NCI-H345 treated with DMSO at 0.1 percent for 48 hours (cell line): Measurements from ENCODE around the gene NUDT1.

ENCODE experiments used
- DNase-seq: peaks from one replicate; lab custom pipeline; 2025; ENCODE audit not compliant: unreplicated experiment; lab: John Stamatoyannopoulos, UW

The NUDT1 gene

DNA sequence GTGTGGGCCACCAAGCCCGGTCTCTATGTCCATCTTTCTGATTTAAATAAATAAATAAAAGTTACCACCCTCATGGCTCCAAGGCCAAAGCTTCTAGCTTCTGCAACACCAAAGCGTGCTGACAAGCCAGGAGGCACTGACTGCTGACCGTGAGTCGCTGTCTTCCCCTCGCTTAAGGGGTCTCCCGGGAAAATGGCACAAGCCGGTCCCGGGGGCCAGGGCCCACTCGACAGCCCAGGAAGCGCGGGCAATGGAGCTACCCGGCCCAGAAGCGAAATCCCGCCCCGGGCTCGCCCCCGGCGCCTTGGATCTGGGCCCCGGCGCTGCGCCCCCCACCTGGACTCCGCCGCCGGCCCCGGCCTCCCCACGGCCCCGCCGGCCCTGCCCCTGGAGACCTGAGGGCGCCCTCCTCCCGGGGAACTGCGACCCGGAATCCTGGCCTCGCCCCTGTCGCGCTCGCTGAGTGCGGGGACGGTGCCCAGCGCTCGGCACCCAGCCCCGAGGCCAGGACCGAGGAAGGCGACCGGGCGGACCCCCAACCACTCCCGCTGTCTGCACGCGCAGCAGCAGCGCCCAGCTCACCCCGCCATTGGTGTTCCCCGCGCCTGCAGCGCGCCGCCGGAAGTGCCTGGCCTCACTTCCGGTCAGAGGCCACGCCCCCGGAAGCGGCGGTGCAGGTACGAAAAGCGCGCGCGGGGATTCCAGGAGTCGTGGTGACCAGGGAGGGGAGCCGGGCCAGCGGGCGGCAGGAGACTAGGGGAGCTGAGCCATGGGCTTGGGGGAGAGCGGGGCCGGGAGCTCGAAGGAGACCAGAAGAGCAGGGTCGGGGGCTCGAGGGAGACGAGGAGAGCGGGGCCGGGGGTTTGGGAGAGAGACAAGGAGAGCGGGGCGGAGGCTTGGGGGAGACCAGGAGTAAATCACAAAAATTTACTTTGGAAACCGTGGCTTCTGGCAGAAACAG, at the start of gene NUDT1, which contains the start of gene MRM2:
NUDT1 (plus strand) TSS at position 647 of the 961 bp plus-strand sequence. CDS start 2,349 bp downstream, outside the sequence.
MRM2 (minus strand) TSS at position 626 of the 961 bp plus-strand sequence; CDS start at position 590, 36 bp downstream.
- DNase-seq = peak; percentile 51

DNA sequence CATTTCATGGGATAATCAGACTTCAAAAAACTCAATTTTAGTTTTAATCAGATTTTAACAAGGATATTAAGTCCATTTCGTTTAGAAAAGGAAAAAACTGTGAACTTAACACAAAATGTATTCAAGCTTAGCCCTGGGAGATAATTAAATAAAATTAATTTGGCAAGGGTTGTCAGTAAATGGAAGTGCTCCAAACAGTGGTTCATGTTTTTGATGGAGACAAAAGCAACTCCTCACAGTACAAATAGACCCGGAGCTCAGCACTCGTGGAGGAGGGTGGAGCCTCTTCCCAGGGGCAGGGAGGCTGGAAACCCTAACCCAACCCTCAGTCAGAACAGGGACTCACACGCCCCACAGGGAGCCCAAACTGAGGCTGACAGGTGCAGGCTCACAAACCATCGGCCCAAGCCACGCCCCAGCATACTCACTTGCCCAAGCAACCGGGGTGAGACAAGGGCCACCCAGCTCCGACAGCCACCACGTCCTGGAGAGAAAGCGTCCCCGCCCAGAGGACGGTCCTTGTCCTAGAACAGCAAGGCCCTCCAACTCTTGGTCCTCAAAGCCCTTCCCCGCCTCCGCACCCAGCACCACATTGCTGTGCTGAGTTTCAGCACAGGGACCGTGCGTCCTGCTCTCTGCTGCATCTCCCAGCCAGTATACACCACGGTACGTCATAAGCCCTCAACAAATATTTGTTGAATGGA, 49.0 kb upstream of the NUDT1 start:
- peak; percentile 86 for DNase-seq

DNA sequence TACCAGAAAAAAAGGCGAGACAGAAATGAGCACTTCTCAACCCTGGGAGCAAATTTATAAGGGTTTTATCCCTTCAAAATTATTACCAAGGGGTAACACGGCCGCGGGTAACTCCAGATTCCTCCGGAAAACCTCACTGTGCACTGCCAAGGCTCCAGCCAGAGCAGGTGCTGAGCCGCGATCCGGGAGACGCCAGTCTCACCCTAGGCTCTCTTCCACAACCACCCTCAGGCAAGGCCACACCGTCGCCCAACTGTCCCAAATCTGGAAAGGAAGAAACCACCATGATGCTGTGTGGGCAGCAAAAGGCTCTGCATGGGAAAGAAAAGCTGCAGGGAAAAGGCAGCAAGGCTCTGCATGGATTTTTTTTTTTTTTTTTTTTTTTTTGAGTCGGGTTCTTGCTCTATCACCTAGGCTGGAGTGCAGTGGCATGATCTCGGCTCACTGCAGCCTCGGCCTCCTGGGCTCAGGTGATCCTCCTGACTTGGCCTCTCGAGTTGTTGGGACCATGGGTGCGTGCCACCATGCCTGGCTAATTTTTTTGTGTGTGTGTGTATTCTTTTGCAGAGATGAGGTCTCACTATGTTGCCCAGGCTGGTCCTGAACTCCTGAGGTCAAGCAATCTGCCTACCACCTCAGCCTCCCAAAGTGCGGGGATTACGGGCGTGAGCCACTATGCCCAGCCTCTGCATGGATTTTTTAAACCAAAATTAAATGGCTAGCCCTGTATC, 48.3 kb upstream of the NUDT1 start:
- no peak for DNase-seq

DNA sequence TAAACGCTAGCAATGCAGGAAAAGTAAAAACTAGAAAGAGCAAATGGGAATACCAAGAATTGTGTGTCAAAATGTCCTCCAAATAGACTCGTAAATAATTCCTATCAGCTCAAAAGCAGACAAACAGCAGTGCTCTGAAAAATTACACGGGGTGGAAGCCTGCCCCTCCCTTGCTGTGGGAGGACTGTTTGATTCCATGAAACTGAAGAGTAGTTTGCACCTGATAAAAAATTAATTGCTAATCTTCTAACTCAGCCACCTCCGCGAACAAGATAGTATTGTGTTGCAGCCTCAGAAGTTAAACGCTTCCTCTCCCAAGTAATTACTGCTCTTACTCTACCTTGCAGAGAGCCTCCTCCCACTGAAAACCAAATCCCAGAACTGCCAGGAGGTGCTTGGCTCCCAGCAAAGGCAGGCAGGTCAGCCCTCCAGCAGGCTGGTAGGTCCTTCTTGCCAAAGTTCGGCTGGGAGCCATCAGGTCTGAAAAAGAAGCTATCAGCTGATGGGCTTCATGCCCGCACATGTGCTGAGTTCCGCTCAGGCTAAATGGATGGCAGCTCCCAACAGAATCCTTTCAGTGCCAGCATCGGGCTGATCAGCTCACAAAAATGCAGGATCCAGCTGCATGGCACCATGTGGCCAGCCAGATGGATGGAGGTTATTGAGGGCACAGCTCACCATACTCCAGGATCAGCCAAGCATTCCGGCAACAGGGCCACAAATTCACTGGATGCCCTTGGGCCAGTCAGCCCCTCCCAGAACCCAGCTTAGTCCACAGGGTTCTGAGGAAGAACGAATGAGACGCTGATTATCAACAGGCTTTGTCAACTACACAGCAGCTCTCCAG, 46.4 kb upstream of the NUDT1 start:
- no peak for DNase-seq

DNA sequence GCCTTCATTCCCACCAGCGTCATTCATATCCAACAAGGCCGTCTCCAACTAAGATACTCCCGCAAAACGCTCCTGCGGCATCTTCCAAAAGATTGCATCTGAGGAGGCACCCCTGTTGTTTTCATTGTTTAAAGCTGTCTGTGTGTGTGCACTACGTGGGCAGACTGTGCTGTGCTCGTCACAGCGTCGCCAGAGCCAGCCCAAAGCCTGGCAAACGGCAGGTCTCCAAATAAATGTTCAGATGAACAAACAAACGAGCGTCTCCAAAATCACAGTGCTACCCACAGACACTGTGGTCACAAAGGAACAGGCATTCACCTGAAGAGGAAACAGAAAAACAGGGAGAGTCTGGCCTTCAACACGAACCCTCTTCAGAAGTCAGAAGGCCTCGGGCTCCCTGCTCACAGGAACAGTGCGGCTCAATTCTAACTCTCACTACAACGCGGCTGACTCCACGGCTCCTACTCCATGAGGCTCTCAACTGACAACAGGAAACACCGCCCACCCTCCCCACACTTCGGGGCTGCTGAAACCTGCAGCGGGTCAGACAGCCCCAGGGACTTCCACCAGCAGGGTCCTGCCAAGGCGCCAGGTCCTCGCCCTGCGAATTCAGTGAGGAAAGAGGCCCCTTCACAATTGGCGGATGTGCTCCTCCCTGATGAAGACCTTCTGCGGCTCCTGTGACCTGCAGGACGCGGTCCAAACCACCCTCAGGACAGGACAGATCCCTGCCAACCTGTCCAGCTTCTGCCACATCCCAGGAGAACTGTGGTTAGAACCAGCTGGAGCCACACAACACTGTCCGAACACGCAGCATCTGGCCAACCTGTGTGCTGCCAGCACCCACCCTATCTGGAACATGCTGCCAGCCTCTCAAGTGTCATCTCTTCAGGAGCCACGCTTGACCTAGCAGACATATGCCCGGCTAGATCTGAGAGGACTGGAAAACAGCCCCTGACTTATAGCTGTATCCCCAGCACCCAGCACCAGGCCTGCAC, 45.3 kb upstream of the NUDT1 start:
- peak; percentile 85 for DNase-seq

DNA sequence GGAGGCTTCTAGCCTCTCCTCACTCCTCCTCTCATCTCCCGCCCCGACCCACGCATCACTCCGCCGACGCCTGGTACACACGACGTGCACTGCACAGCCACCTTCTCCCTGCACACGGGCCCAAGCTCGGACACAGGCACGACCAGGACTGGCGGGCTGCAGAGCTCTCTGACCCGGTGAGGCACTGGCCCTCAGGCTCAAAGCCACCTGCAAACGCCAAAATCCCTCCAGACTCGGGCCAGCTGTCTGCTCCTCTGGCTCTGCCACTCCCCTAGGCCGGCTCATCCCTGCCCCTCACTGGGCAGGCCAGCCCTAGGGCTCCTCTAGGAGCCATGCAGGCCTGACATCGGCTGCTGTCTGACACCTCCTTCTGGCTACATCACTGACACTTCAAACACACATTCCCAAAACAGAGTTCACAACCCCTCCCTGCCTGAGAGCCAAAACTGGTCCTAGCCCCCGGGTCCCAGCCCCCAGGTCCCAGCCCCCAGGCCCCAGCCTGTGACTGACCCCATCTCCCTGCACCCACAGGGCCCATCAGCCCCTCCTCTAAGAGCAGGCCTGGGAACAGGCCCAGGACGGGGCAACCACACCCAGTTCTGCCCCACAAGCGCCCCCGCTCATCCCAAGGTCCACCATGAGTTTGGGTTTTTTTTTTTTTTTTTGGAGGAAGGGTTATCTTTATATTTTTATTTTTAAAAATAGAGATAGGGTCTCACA, 44.4 kb upstream of the NUDT1 start:
- DNase-seq = no peak

DNA sequence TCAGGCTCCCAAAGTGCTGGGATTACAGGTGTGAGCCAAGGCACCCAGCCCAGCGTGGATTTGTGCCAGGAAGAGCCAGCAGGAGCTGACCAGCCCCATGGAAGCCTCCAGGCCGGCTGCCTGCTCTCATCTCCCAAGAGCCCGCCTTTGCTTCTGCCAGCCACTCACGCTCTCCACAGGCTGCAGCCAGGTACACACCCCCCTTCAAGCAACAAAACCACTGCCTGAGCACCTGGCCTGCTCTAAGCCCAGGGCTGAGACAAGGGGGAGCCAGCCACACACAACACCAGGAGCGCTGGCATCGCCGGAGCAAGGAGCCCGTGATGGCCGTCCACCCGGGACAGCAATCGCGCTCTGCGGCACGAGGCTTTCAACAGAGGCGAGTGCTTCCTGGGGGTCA, 43.8 kb upstream of the NUDT1 start:
- peak; percentile 88 for DNase-seq

DNA sequence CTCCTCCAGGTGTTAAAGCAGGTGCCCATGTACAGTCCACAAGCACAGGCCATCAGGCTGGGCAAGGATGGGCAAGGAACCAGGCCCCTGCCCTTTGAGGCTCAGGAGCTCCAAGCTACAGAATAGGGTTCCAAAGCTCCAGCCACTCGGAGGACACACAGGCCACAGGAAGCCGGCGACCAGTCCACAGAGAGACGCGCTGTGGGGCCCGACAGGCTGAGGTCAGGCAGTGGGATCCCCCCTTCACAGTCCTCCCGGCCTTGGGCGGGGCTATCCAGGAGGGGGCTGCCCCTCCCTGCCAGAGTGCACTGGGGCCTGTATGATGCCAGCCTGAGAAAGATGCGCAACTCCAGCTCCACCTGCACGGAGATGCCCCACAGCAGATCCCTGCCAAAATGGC, 43.3 kb upstream of the NUDT1 start:
- DNase-seq = no peak

DNA sequence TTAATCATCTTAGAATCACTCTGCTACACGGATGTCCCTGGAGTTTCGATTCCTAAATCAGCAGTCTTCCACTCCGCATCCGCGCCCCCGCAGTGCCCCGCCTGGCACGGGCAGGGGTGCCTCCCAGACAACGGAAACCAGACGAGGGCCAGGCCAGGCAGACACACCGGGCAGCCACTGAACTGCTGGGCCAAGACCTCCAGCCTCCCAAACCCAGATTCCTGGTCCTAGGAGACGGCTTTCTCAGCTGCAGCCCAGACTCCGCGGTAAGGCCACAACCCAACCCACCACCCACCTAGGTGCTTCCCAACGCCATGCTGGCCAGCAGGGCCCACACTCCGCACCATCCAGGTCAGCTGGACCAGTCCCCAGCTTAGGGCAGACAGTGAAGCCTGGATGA, 42.5 kb upstream of the NUDT1 start:
- DNase-seq = no peak

DNA sequence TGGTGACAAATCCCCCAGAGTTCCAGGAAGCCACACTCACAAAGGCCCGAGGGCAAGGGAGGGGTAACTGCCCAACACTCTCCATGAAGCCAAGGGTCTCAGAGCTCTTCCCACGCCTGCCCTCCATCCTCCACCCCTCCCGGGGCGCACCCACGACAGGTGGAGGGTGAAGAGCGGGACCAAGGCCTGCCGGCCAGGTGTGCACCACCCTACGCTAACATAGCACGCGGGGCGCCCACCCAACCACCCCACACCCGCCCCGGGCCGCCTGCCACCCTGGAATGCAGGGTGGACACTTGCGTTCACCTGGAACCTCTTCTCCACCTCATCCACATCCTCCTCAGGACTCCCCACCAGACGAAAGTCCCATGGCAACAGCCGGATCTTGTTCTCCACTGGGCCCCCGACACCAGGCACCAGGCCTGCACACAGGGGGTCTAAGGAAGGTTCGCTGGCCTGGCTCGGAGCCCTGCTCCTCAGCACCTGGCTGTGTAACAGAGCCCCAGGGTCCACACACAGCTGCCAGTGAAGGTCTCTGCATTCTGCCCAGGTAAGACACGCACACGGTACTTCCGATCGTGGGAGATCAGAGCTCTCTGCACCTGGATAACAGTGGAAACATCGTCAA, 42.0 kb upstream of the NUDT1 start:
- no peak for DNase-seq

DNA sequence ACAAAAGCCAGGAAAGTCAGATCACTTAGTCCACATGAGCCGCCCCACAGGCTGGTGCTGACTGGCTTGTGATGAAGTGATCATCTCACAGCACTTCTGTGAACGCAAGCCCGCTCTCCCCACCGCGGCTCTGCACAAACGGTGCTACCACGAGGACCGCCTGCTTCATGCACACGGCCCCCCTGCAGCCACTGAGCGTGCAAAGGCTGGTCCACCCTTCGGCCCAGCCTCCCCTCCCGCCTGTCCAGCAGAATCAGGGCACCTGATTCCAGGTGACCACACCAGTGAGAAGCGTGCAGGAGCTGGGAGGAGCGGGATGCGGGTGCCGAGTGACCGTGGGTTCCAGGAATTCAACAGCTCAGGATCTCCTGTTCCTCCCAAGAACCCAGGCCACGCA, 41.4 kb upstream of the NUDT1 start:
- DNase-seq = no peak

DNA sequence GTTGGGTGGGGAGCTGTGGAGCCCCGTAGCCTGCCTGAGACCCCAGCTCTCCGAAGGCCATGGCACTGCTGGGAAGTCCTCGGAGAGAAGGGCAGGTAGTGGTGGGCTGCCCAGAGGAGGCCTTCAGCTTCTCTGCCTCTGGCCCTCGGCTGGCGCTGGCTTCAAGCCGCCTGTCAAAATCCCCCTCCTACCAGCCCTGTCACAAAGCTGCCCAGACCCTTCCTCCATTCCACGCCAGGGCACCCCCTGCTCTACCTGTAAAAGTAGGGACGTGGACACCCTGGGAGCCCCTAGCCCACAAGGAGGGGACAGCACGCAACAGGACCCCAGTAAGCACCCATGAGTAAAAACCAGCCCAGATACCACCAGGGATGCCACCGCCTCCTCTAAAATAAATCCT, 40.9 kb upstream of the NUDT1 start:
- DNase-seq = no peak

DNA sequence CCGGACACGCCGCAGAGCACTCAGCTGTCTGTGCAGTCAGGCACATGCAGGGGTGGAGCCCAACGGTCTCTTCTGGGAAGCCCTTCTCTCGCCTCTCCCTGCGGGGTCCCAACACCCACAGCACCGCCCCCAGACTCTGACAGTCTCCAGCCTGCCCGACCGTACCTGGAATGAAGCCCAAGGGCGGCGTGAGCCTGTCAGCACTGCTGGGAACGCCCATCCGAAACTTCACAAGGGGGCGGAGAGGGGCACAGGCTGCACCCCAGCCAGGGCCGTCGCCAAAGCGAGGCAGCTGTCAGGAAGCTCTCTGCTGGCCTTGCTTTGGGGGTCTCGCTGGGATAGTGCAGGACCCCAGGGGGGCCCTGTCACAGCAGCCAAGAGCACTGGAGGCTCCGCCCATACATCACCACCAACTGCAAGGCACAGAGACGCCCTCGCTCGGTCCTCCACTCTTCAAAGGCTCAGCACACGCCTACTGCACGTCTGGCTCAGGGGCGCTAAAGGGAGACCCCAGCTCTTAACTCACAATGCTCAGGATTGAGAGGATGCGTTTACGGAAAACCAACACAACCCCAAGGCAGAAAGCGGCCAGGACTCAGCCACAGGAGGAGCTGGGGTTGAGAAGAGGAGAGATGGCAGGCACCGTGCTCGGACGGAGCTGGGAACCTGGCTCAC, 40.2 kb upstream of the NUDT1 start:
- DNase-seq = no peak

DNA sequence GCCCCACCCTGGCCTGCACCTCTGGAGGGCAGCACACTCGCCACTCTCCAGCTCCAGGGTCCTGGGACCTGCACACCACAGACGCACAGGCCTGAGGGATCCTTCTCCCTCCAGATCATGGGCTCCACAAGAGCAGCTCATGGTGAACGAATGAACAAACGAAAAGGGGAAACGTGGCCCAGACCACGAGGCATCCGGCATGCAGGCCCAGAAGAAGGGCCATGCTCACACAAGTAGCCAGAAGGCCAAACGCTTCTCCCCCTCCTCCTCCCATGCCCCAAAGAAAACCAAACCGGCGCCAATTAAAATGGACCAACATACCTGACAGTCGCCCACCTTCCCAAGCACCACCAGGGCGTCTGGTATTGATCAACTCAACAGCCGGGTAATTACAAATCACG, 39.7 kb upstream of the NUDT1 start:
- DNase-seq = no peak

DNA sequence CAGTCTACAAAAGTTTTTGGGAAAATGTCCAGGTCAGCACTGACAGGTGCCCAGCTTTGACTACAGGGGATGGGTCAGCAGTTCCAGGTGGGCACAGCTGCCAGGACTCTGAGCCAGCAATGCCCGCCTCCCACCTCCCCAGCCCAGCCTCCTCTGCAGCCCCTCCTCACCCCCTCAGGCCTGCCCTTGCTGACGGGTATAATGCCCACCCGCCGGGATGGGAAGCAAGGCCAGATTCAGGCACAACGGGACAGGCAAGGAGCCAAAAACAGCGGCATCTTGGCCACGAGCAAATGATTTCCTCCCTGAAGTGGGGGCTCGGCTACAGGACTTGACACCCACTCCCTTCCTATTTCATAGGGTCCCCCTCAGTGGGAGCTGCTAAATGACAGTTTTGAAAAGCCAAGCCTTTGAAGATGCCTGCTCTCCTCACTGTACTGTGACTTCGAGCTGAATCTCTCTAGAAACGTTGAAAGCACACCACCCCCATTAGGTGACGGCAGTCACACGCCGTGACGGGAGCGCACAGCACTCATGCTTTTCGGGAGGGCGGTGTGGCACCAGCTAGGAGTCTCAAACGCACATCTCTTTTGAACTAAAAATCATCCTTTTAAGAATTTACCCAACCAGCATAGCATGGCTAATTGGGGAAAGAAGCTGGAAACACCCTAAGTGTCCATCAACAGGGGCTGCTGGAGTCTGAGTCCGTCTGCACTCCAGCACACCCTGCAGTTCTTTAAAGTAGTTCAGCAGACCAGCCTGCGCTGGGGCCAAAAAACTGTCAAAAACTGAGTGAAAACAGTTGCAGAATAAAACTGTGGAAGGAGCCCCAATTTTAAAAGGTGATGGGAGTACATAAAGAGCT, 38.9 kb upstream of the NUDT1 start:
- DNase-seq = no peak

DNA sequence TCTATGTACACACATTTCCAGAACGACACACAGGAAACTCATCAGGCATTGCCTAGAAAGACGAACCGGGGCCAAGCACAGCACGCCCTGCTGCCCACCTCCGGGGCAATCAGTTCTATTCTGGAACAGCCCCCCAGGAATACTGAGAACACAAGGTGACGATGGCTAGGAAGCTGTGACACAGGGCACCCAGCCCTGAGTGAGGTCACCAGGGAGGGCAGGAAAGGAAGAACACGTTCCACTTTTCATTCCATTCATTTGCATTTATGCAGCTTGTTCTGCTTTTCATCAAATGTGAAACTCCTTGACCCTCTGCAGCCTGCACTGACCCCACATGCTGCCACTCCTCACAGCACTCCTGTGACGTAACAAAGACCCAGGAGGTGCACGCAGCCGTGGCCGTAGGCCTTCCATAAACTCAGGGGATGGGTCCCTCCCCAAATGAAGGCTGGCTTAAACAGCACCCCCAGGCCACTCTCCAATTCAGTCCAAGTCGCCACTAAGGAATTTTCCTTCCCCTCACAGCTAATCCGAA, 38.2 kb upstream of the NUDT1 start:
- DNase-seq = no peak
